HS-27A (cell line): ENCODE results near the gene SLC6A17.

ENCODE experiments used
- DNase-seq: peaks from one replicate; pipeline ENCODE4 v3.0.0-alpha.2; 2012; ENCODE audit warnings: low read depth, missing footprints

Gene SLC6A17

DNA sequence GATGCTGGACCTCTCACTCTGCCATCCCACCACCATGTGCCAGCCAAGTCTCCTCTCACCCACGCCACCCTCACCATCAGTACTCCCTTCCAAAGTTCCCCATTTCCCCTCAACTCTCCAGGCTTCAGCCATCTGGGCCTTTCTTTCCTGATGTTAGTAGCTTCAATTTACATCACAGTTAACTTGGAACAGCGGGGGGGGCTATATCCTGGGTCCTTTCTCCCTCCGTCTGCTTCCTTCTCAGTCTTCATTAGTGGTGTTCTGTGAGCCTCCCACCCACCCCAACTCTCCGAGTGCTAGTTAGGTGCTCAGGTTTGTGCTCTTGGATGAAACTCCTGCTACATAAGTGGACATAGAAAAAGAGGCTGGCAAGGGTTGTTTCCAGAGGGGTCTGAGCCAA lies 91.8 kb downstream of the SLC6A17 start:
- no peak for DNase-seq

DNA sequence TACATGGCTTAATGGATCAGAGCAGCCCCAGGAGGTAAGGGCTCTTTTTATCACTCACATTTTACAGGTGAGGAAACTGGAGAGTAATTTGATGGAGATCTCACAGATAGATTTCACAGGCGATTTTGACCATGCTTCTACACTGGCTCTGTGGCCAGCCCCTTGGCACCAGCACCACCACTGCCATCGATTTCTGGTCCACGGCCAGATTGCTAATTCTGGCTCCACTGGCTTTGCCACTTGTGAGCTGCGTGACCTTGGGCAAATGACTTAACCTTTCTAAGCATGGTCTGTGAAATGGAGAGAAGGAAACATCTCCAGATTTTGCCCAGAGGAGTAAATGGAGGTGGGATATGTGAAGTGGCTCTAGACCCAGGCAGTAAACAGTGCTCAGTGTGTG lies 92.4 kb downstream of the SLC6A17 start:
- DNase-seq = no peak

DNA sequence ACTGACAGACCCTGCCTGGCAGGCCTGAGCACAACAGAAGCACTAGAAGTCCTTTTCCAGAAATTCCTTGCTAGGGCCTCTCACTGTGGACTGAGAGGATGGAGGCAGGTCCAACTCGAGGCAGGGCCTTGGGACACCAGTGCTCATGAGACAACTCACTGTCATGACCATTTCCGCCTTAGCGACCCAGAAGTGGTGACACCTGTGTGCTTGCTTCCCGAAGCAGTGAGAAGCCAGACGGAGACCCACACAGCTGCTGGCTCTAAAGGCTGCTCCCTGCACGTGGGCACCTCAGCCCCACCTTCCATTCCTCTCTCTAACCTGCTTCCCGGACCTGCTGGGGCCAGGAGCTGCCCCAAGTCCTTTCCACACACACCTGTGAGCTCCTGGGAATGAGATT lies 92.9 kb downstream of the SLC6A17 start:
- DNase-seq = no peak

DNA sequence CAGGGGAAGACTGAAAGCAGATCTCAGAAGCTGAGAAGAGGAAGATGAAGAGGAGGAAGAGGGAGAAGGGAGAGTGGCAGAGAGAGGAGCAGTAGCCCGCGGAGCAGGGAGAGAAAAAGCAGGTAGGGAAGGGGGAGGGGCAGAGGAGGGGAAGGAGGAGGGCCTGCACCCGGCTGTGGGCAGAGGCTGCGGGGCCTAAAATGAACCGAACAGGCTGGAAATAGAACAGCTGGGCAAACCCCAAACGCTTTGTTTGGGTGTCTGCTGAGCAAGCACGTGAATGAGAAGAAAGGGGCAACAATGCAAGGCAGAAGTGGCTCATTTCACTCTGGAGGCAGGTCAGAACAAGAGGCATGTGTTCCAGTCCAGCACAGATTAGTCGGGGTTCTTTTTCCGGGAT lies 93.3 kb downstream of the SLC6A17 start:
- no peak for DNase-seq

DNA sequence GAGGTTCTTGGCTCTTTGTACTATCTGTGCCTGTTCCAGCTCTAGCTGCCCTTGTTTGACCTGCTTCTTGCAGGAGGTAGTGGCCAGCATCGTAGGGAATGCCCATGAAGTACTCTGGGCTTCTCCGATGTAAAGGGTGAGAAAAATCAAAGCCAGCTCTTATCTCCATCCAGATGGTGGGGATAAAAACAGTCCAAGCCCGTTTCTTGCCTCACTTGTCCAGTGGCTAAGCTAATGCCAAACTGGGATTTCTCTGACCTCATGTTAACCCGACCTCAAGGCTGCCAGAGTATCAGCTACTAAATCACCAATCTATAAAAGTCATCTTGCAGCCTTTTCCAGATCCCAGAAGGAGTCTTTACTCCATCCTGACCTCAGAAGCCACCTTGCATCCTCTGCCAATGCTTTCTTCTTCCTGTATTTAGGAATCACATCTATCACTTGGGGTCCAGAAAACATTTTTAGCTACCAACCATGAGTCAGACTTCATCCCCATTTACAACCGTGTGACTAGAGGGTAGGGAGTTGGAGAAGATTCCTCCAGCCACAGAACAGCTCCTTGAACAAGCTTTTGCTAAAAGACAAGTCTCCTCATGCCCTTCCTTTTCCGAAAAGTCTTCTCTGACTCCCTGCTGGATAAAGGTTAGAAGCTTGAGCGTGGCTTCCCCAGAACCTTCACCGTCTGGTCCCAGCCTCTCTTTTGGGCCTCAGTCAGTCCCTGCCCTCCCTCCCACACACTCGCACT lies 95.8 kb downstream of the SLC6A17 start:
- DNase-seq = no peak

DNA sequence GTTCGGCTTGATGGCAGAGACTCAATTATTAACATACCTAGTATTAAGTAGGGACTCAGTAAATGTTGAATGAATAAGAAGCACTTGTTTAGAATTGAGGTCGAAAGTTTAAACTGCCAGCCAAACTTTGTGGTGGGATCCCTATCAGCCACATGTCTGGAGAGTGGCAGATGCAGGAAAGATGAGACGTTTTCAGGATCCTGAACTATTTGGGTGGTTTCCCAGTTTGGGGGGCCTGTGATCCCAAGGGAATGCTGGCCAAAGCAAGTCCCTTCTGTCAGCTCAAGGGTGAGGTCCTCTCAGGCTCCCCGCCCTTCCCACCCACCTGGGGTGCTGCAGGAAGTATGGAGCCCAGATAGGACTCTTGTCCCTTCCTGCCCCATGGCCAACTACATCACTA lies 98.5 kb downstream of the SLC6A17 start:
- no peak for DNase-seq

DNA sequence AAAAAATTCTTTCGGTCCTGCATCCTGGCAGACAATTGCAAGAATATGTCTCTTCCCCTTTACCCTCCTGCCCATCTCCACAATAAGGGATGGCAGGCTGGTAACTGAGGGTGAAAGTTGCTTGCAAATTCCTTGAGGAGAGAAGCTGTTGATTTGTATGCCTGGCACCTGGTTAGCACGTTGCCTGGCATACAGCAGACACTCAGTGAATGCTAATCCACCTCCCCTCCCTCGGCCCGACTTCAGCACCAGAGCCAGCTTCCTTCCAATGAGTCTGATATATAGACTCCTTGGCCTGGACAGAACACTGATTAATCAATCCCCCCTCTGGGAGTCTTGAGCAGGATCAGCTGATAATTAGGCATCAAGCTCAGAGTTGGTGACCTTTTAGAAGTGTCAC lies 99.0 kb downstream of the SLC6A17 start:
- no peak for DNase-seq

DNA sequence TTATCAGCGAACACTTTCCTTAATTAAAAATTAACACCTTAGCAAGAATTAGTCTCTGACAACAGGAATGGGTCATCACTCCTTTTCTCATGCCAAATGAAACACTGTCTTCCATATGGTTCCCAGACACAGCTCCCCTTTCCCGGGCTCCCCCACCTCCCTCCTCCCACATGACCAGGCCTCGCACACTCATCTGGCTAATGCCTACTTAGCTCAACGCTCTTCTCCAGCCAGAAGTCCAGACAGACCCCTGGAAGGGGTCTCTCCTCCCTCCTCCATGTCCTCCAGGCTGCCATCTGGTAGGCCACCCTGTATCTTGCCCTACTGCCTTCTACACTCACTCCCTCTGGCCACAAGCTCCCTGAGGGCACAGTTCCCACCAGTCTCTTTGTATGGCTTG lies 99.7 kb downstream of the SLC6A17 start:
- DNase-seq = no peak

DNA sequence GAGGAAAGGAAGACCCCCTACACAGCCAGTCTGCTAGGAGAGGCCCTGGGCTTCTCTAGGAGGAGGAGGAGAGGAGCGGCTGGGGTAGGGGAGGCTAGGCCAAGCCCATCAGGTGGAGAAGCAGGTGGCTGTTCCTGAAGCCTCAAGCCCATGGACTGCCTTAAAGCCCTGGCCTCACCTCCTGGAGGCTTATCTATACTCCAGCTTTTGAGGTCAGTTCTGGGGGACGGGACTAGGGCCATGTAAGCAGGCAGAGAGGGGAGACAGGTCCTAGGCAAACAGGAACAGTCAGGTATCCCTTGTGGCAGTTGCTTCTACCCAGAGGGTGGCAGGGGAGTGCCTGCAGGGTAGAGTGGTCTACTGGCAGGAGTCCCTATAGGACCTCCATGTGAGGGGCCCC lies 100.5 kb downstream of the SLC6A17 start:
- DNase-seq = no peak
